HG03520 (cell line): ENCODE data around the gene TOMM20.
A peak's percentile ranks its signal among the peaks of the same experiment; 100 is the strongest.
"Not testable (repeated sequence)": the region's sequence is repeated elsewhere in the genome, so short reads cannot be mapped to it uniquely, and the experiment has no call there.

ENCODE experiments used
- ATAC-seq: cut with Tn5 transposase; IDR thresholded peaks from one replicate; pipeline ENCODE4 v1.9.1; 2021; ENCODE audit warnings: mild to moderate bottlenecking, moderate library complexity; ENCODE audit not compliant: unreplicated experiment

Gene TOMM20

GRCh38 chr1:235128456-235129328, at the start of gene TOMM20:
TSS of gene TOMM20 (minus strand) at chr1:235128837. CDS start at chr1:235128715, 122 bp downstream.
- ATAC-seq = peak; percentile 95

- ATAC-seq = no peak
Measured at GRCh38 chr1:235176486-235176885, 47.8 kb upstream of the TOMM20 start.

- ATAC-seq = no peak
Measured at GRCh38 chr1:235169986-235170385, 41.3 kb upstream of the TOMM20 start.

GRCh38 chr1:235168375-235168774, 39.7 kb upstream of the TOMM20 start:
- no peak for ATAC-seq

GRCh38 chr1:235161685-235162327, 33.2 kb upstream of the TOMM20 start:
- ATAC-seq = no peak

- ATAC-seq = peak; percentile 93
Measured at GRCh38 chr1:235160957-235161684, 32.5 kb upstream of the TOMM20 start, which contains the start of gene RBM34. TSS of gene RBM34 (minus strand) at chr1:235161250. CDS start at chr1:235161226, 24 bp downstream.

- peak; percentile 41 for ATAC-seq
Measured at GRCh38 chr1:235160383-235160956, 31.8 kb upstream of the TOMM20 start.

- not testable (repeated sequence) for ATAC-seq
Measured at GRCh38 chr1:235159930-235160329, 31.3 kb upstream of the TOMM20 start.

- ATAC-seq = not testable (repeated sequence)
Measured at GRCh38 chr1:235159284-235159683, 30.6 kb upstream of the TOMM20 start.

GRCh38 chr1:235158680-235159079, 30.0 kb upstream of the TOMM20 start:
- ATAC-seq = no peak

- ATAC-seq = no peak
Measured at GRCh38 chr1:235157150-235157549, 28.5 kb upstream of the TOMM20 start.

GRCh38 chr1:235156740-235157139, 28.1 kb upstream of the TOMM20 start:
- ATAC-seq = no peak

GRCh38 chr1:235156265-235156664, 27.6 kb upstream of the TOMM20 start:
- ATAC-seq = no peak

GRCh38 chr1:235152235-235152634, 23.6 kb upstream of the TOMM20 start:
- ATAC-seq = no peak

GRCh38 chr1:235151033-235151432, 22.4 kb upstream of the TOMM20 start:
- ATAC-seq = no peak

- no peak for ATAC-seq
Measured at GRCh38 chr1:235149824-235150223, 21.2 kb upstream of the TOMM20 start.

GRCh38 chr1:235147269-235147668, 18.6 kb upstream of the TOMM20 start:
- peak; percentile 60 for ATAC-seq

GRCh38 chr1:235145639-235146038, 17.0 kb upstream of the TOMM20 start:
- ATAC-seq = no peak

GRCh38 chr1:235142991-235143390, 14.4 kb upstream of the TOMM20 start:
- no peak for ATAC-seq

- ATAC-seq = no peak
Measured at GRCh38 chr1:235139315-235139714, 10.7 kb upstream of the TOMM20 start.

GRCh38 chr1:235138821-235139220, 10.2 kb upstream of the TOMM20 start:
- no peak for ATAC-seq
